Renal cortical epithelial cell (primary cell): ENCODE measurements around the gene SLC2A5. TPM values are rescaled to one million over a fixed set of nuclear protein-coding genes. Genes with fewer than 3 reads are reported as not detected.
"Not testable (repeated sequence)": the region's sequence is repeated elsewhere in the genome, so short reads cannot be mapped to it uniquely, and the experiment has no call there.

Source experiments
- DNase-seq: peaks from one replicate; pipeline ENCODE4 v3.0.0-alpha.2; 2011; ENCODE audit warnings: low read depth
- total RNA-seq: library from RNA; depleted of rRNA; stranded (reverse); fragments of >200 nt; gene quantifications from 2 replicates; pipeline ENCODE4 v1.2.3, GENCODE V29; 2014

The SLC2A5 gene
- total RNA-seq, 1 donor from 2014 or later: 1.6 TPM

GRCh38 chr1:9008236-9008635 lies 61.2 kb downstream of the SLC2A5 start:
- DNase-seq: no peak

GRCh38 chr1:9006956-9007615 lies 62.3 kb downstream of the SLC2A5 start:
- DNase-seq: no peak

GRCh38 chr1:9005395-9005708 lies 64.1 kb downstream of the SLC2A5 start:
- no peak for DNase-seq

GRCh38 chr1:9004700-9005394 lies 64.6 kb downstream of the SLC2A5 start:
- DNase-seq: peak; percentile 63

- DNase-seq: no peak
Observed at GRCh38 chr1:9004031-9004699, 65.3 kb downstream of the SLC2A5 start.

GRCh38 chr1:9002215-9002560 lies 67.2 kb downstream of the SLC2A5 start:
- not testable (repeated sequence) for DNase-seq

- peak; percentile 74 for DNase-seq
Observed at GRCh38 chr1:9001534-9002214, 67.8 kb downstream of the SLC2A5 start.

GRCh38 chr1:8993962-8994675 lies 75.3 kb downstream of the SLC2A5 start:
- DNase-seq: peak; percentile 5

GRCh38 chr1:8992936-8993687 lies 76.3 kb downstream of the SLC2A5 start:
- DNase-seq: no peak

GRCh38 chr1:8989821-8990220 lies 79.6 kb downstream of the SLC2A5 start:
- no peak for DNase-seq

GRCh38 chr1:8989061-8989460 lies 80.4 kb downstream of the SLC2A5 start:
- no peak for DNase-seq

- DNase-seq: no peak
Observed at GRCh38 chr1:8988618-8988967, 80.8 kb downstream of the SLC2A5 start.

- peak; percentile 22 for DNase-seq
Observed at GRCh38 chr1:8987881-8988617, 81.4 kb downstream of the SLC2A5 start.

GRCh38 chr1:8986814-8987190 lies 82.6 kb downstream of the SLC2A5 start:
- no peak for DNase-seq

GRCh38 chr1:8985915-8986813 lies 83.3 kb downstream of the SLC2A5 start:
- peak; percentile 92 for DNase-seq
